Calu3 (cell line): ENCODE measurements around the gene NHLH2. TPM values are rescaled to one million over a fixed set of nuclear protein-coding genes. Genes with fewer than 3 reads are reported as not detected.
A peak's percentile ranks its signal among the peaks of the same experiment; 100 is the strongest.

ENCODE experiments used
- BruUV-seq: library from RNA; stranded (reverse); fragments of 400-500 nt; replicated peaks from 2 replicates; lab custom pipeline; 2021; lab: Mats Ljungman, UMichigan
- CTCF ChIA-PET: fragments of 300-600 bp; sonication (Branson Sonifier 250); formaldehyde crosslinking; loops from one replicate; lab custom pipeline; 2022; ENCODE audit warnings: antibody characterized with exemption; lab: Charles Lee
- DNase-seq: peaks from one replicate; pipeline ENCODE4 v3.0.0; 2022
- H3K27ac Mint-ChIP-seq: one replicate; pipeline ENCODE4 v1.8.0; 2022; ENCODE audit warnings: mixed read lengths; ENCODE audit not compliant: unreplicated experiment
- H3K27me3 Mint-ChIP-seq: one replicate; pipeline ENCODE4 v1.8.0; 2022; ENCODE audit warnings: mixed read lengths; ENCODE audit not compliant: unreplicated experiment
- H3K36me3 Mint-ChIP-seq: one replicate; pipeline ENCODE4 v1.8.0; 2022; ENCODE audit warnings: mild to moderate bottlenecking, moderate library complexity, mixed read lengths; ENCODE audit not compliant: insufficient read depth, unreplicated experiment
- H3K4me1 Mint-ChIP-seq: one replicate; pipeline ENCODE4 v1.8.0; 2022; ENCODE audit warnings: mild to moderate bottlenecking, low read depth, mixed read lengths; ENCODE audit not compliant: unreplicated experiment
- H3K4me3 Mint-ChIP-seq: one replicate; pipeline ENCODE4 v1.8.0; 2022; ENCODE audit warnings: mild to moderate bottlenecking, low read depth, moderate library complexity, mixed read lengths; ENCODE audit not compliant: unreplicated experiment
- H3K9me3 Mint-ChIP-seq: one replicate; pipeline ENCODE4 v1.8.0; 2022; ENCODE audit warnings: low read depth, mixed read lengths; ENCODE audit not compliant: unreplicated experiment
- CTCF ChIP-seq: fragments of 200-600 bp; IDR thresholded peaks from one replicate; pipeline ENCODE4 v1.8.0; 2022; ENCODE audit warnings: antibody characterized with exemption; ENCODE audit not compliant: unreplicated experiment
- intact Hi-C: fragments of 100-400 bp; cut with micrococcal nuclease; formaldehyde crosslinking; loops from one replicate; pipeline ENCODE4 v1.10.0; 2022; ENCODE audit not compliant: unreplicated experiment
- total RNA-seq: library from RNA; stranded (reverse); gene quantifications from 2 replicates; pipeline ENCODE4 v1.2.3, GENCODE V29; 2022

Gene NHLH2
- total RNA-seq, 1 experiment from 2014 or later: not detected

GRCh38 chr1:115847787-115848186, 6.9 kb upstream of the NHLH2 start:
- H3K27me3 Mint-ChIP-seq: peaks cover 50% of the 10 kb centered on the region

GRCh38 chr1:115842948-115843347, 2.0 kb upstream of the NHLH2 start:
- BruUV-seq: no TSS peak

More at GRCh38 chr1:115847787-115848186, 6.9 kb upstream of the NHLH2 start:
- no peak for TF ChIP-seq CTCF
- no peak overlapping the region for H3K4me3 Mint-ChIP-seq
- no peaks in the 10 kb centered on the region for H3K36me3 Mint-ChIP-seq
- H3K9me3 Mint-ChIP-seq: no peaks in the 10 kb centered on the region
- no peaks in the 10 kb centered on the region for H3K4me1 Mint-ChIP-seq
- H3K27ac Mint-ChIP-seq: no peak overlapping the region
- BruUV-seq: no TSS peak
- intact Hi-C loops: no loop called here
- no peak for DNase-seq
- CTCF ChIA-PET: no interaction called here

GRCh38 chr1:115839679-115840237, 1.2 kb downstream of the NHLH2 start:
- intact Hi-C loops: no loop called here
- no TSS peak for BruUV-seq
- H3K4me1 Mint-ChIP-seq: no peaks in the 10 kb centered on the region
- TF ChIP-seq CTCF: no peak
- CTCF ChIA-PET: no interaction called here
- H3K9me3 Mint-ChIP-seq: no peaks in the 10 kb centered on the region
- no peak for DNase-seq
- H3K27me3 Mint-ChIP-seq: peaks cover 46% of the 10 kb centered on the region
- H3K27ac Mint-ChIP-seq: no peak overlapping the region
- H3K36me3 Mint-ChIP-seq: peaks cover 6% of the 10 kb centered on the region
- peak overlapping the region; percentile 65 for H3K4me3 Mint-ChIP-seq

More at GRCh38 chr1:115842948-115843347, 2.0 kb upstream of the NHLH2 start:
- intact Hi-C loops: no loop called here
- TF ChIP-seq CTCF: no peak
- Mint-ChIP-seq H3K27ac (no peak overlapping the region), H3K36me3 (peaks cover 3% of the 10 kb centered on the region), H3K4me1 (no peaks in the 10 kb centered on the region), H3K9me3 (no peaks in the 10 kb centered on the region), H3K4me3 (no peak overlapping the region), H3K27me3 (peaks cover 65% of the 10 kb centered on the region)
- no peak for DNase-seq
- CTCF ChIA-PET: no interaction called here

GRCh38 chr1:115839029-115839678, 1.8 kb downstream of the NHLH2 start:
- Mint-ChIP-seq H3K36me3 (peaks cover 6% of the 10 kb centered on the region), H3K9me3 (no peaks in the 10 kb centered on the region), H3K4me1 (no peaks in the 10 kb centered on the region), H3K4me3 (peak overlapping the region; percentile 65), H3K27ac (no peak overlapping the region), H3K27me3 (peaks cover 52% of the 10 kb centered on the region)
- BruUV-seq: no TSS peak
- intact Hi-C loops: no loop called here
- DNase-seq: peak; percentile 13
- TF ChIP-seq CTCF: no peak
- CTCF ChIA-PET: no interaction called here
